ENCODE results near the gene ITPA.
"Not testable (repeated sequence)": the region's sequence is repeated elsewhere in the genome, so short reads cannot be mapped to it uniquely, and the experiment has no call there.

The ITPA gene

GRCh38 chr20:3202965-3203314, 6.4 kb upstream of the ITPA start:
- no peak for DNase-seq

DNA sequence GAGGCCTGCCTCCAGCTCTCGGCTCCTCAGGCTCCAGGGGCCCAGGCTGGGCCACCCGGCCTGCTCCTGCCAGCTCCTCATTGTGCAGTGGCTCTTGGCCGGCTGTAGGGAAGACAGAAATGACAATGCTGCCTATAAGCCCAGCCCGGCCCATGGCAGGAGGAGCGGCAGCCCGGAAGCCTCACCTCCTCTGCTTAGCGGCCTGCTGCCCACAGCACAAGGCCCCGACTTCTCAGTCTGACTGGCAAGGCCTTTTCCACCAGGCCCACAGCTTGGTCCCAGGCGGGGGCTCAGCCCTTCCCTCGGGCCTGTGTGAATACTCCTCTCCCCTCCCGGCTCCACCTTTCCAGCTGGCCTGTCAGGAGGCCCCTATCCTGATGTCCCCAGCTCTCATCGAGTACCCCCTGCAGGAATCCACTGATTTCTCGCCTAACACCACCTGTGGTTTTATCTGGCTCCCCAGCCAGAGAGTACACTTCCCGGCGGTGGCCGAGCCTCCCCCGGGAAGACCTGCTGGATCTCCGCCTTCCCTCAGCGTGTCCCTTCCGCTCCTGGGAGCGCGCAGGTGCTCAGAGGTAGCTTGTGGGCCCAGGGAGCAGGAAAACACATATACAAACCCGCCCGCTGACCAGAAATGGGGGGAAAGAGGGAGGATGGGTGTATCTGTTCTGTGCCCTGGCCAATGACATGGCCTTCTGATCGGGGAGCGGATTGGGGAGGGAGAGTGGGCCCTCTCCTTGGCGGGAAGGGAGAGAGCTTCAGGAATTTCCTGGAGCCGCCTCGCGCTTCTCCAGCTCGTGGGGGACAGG, 5.8 kb upstream of the ITPA start:
- peak; percentile 55 to 70 for DNase-seq

GRCh38 chr20:3204124-3204794, 5.0 kb upstream of the ITPA start, which contains the start of gene DDRGK1:
Gene DDRGK1 (minus strand): TSS chr20:3204682. CDS start chr20:3204627, 55 bp downstream.
- peak; percentile 98 for DNase-seq

DNA sequence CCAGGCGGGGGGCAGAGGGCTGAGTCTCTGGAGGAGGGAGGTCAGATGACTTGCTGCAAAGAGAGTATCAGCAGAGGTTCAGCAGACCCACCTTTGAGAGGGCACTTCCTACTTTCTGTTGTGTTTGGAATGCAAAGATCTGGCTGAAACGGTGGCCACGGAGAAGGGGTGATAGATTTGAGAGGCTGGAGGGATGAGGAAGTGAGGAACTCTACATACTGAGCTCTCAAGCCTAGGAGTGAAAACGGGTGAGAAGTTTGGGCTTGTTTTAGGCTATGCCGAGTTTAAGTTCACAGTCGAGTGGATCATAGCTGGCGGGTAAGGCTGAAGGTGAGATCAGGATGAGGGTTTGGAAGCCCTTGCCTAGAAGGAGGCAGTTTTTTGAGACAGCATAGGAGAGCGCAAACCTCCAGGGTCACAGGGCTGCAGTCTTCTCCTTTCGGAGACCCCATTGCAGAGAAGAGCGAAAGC, 477 bp upstream of the ITPA start:
- DNase-seq, result peak in 1 of 2 experiments; percentile 35

DNA sequence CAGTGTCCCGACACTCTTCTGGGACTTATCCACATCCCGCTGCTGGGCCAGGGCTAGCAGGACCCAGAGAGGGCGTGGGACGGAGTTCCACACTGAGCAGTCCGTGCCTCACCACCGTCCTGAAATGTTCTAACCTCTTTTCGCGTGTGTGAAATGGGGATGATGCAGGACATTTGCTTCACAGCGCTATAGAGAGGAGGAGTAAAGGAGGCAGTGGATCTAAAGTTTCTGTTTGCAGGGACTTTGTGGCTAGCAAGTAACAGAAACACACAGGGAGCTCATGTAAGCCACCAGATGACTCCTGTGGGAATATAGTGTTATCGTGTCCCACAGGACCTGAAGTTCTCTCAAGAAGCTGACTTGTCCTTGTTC, 634 bp downstream of the ITPA start:
- peak in 1 of 2 experiments; percentile 36 for DNase-seq

GRCh38 chr20:3210346-3210745, 1.0 kb downstream of the ITPA start:
- no peak for DNase-seq

DNA sequence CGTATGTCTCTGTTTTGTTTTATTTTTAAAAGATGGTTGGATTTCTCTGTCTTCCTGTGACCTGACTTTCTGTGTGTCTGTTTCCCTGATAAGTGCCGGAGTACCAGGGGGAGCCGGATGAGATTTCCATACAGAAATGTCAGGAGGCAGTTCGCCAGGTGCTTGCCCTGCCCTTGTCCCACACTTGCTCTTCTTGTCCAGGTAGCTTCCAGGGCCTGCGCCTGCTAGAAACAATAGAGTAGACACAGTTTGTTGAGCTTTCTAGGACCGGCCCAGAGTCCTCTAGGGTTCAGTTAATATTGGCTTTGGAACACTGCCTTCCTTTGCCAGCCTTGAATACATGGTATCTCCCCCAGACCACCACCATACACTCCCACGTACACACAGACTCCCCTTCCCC, 3.9 kb downstream of the ITPA start:
- no peak for DNase-seq

DNA sequence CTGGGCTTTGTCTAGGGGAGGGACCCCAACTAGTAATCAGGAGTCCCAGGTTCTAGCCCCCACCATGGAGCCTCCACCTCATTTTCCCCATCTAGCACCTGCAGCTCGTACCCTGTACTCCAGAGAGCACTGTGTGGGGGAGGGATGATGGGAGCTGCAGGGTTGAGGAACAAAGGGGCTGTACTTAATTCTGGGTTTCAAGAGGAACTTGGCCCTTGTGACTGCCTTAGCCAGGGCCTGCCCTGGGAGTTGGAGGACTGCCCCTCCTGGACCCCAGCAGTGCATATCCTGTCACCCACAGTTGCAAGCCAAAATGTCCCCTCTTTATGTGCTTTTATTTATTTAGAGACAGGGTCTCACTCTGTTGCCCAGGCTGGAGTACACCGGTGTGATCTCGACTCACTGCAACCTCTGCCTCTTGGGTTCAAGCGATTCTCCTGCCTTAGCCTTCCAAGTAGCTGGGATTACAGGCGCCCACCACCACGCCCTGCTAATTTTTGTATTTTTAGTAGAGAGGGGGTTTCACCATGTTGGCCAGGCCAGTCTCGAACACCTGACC, 6.1 kb downstream of the ITPA start:
- DNase-seq, result not testable (repeated sequence)

- peak; percentile 90 to 91 for DNase-seq
These were observed 9.2 kb downstream of the ITPA start for GRCh38 chr20:3218307-3218988.

GRCh38 chr20:3221398-3222226, 12.3 kb downstream of the ITPA start:
- DNase-seq, result no peak

GRCh38 chr20:3222635-3223600, 13.6 kb downstream of the ITPA start:
- DNase-seq, result peak; percentile 37 to 39

DNA sequence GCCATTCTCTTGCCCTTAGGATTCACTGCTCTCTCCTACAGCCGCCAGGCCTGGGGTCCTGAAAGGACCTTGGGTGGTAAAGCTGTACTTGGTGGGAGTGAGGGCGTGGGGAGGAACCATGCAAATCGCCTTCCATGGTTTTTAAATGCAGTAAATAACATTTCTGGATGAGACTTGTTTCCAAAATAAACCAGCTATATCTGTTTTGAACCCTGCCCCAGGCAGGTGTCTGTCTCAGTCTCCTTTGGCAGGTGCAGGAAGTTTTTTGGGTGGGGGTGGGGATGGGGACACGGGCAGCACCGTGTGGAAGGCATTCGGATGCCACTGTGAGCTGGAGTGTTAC, 14.3 kb downstream of the ITPA start:
- no peak for DNase-seq

DNA sequence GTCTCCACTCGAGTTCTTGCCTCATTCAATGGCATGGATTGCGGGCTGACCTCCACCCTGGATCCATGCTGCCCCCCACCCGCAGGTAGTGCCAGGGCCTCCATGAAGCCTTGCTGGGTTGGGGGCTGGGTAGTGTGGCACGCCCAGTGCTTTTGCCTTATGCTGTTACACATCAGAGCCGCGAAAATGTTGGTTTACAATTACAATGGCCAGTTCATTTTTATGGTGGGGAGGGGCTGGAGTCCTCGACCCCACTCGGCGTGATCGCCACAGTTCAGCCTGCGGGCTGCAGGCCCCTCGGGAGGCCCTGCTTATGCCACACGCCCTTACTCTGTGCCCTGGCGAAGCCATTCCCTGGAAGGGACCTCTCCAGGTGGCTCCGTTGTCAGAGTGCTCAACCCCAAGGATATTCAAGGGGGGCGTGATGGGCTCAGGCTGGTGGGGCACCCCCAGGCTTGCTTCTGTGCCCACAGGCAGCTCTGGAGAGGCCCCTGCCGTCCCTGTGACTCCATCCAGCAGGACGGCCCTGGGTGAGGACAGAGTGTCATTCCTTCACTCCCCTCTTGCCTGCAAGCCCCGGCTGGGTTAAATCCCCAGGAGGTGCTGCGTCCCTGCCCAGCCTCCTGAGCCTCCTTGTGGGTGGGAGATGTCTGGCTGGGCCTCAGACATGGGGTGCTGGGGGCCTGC, 14.8 kb downstream of the ITPA start:
- DNase-seq, result no peak

DNA sequence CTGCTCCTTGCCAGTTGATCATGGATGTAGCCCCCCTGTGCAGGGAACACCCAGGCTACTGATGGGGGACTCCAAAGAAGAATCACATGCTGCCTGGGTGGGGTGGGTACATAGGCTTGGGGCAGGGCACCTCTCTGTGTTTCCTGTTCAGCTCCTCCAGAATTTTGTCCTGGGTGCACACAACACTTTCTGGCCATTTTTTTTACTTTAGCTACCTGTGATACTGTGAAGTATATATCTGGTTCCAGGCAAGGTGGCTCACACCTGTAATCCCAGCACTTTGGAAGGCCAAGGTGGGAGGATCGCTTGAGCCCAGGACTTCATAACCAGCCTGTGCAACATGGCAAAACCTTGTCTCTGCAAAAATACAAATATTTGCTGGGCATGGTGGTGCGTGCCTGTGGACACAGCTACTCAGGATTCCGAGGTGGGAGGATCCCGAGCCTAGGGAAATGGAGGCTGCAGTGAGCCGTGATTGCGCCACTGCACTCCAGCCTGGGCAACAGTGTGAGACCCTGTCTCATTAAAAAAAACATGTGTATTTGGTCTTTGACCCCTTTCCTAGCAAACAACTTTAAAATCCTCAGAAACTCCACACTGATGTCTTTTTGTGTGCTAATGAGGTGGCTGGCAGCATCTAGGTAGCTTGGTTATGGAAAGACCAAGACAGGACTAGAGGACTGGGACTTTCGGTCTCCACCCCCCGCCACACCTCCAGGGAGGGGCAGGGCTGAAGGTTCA, 15.6 kb downstream of the ITPA start:
- no peak for DNase-seq

DNA sequence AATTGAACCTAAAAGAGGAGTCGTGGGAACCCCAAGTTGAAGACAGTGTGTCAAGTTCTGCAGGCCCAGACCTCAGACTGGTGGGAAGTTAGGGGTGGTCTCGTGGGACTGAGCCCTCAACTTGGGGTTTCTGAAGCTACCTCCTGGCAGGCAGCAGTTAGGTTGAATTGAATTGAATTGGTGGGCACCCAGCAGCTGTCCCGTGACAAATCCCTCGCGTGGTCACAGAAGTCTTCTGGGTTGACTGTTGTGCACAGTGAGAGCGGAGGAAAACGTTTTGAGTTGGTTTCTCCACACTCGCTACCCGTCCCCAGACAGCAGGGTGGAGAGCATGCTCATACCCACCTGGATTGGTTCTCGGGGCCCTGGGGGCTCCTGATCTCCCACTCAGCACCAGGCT, 16.8 kb downstream of the ITPA start:
- no peak for DNase-seq

- no peak for DNase-seq
These were observed 17.6 kb downstream of the ITPA start for GRCh38 chr20:3226864-3227263.

DNA sequence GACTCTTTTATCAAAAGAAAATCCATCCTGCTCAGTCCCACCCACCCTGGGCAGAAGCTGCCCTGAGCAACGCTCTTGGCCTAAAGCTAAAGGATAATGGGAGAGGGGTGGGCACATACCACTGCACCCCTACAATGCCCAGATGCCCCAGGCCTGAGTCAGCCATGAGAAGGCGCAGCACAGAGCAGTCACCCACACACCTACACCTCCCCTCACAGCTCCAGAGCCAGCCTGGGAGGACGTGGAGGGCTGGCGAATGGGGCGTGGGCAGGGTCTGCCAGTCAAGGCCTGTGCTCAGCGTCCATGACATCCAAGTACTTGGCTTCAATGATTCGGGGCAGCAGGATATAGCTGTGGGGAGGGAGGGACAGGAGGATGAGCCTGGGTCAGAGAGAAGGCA, 18.2 kb downstream of the ITPA start:
- DNase-seq, result no peak

GRCh38 chr20:3227936-3228749, 18.8 kb downstream of the ITPA start:
- DNase-seq, result no peak

GRCh38 chr20:3228750-3229032, 19.4 kb downstream of the ITPA start:
- DNase-seq, result no peak
